ENCODE data around the gene DBNDD2.
A peak's percentile ranks its signal among the peaks of the same experiment; 100 is the strongest.

Gene DBNDD2

DNA sequence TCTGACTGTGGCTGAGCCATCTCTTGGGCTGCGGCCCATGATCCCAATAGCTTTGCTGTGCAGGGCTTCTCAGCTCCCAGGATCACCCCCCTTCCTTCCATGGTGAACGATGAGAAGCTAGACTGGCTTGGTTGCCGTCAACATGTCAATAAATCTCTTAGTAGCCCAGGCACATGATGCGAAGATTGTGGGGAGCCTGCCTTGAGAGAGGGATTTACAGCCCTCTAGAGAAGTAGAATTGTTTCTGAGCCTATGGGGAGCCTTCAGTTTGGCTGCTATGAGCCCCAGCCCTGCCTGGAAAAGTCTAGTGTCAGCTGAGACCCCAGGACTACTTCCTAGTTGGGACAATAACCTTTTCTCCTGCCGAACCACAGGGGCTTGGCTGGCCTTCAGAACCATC, 4.6 kb downstream of the DBNDD2 start:
- in situ Hi-C loops (cut with MboI; ENCODE audit: low sequenced_read_pairs, unreplicated experiment), result no loop called here
- DNase-seq (ENCODE audit: low spot score), result no peak
- TF ChIP-seq, protein P1, sequence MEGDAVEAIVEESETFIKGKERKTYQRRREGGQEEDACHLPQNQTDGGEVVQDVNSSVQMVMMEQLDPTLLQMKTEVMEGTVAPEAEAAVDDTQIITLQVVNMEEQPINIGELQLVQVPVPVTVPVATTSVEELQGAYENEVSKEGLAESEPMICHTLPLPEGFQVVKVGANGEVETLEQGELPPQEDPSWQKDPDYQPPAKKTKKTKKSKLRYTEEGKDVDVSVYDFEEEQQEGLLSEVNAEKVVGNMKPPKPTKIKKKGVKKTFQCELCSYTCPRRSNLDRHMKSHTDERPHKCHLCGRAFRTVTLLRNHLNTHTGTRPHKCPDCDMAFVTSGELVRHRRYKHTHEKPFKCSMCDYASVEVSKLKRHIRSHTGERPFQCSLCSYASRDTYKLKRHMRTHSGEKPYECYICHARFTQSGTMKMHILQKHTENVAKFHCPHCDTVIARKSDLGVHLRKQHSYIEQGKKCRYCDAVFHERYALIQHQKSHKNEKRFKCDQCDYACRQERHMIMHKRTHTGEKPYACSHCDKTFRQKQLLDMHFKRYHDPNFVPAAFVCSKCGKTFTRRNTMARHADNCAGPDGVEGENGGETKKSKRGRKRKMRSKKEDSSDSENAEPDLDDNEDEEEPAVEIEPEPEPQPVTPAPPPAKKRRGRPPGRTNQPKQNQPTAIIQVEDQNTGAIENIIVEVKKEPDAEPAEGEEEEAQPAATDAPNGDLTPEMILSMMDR (IDR thresholded peaks at IDR 0.05; ENCODE audit: borderline replicate concordance, control extremely low read depth, extremely low read depth, insufficient read depth, missing control alignments), result no peak

DNA sequence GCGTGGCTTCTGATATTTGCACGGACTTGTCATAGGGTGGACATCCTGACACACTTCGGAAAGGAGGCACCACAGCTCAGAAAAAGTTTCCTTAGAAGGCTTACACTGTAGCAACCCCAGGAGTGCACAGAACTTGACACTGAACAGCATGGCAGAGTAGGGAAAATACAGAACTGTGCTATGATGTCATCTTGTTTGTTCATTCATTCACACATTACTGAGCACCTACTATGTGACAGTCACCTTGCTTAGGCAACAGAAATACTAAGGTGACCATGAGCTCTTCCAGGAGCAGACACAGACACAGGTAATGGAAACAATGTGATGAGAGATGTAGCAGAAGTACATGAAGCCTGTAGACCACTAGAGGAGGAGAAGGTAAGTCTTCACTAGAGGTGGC, 5.4 kb downstream of the DBNDD2 start:
- TF ChIP-seq, protein P1 (IDR thresholded peaks at IDR 0.05; ENCODE audit: borderline replicate concordance, control extremely low read depth, extremely low read depth, insufficient read depth, missing control alignments), result no peak
- no peak for DNase-seq (ENCODE audit: low spot score)
- in situ Hi-C loops (cut with MboI; ENCODE audit: low sequenced_read_pairs, unreplicated experiment), result no loop called here

DNA sequence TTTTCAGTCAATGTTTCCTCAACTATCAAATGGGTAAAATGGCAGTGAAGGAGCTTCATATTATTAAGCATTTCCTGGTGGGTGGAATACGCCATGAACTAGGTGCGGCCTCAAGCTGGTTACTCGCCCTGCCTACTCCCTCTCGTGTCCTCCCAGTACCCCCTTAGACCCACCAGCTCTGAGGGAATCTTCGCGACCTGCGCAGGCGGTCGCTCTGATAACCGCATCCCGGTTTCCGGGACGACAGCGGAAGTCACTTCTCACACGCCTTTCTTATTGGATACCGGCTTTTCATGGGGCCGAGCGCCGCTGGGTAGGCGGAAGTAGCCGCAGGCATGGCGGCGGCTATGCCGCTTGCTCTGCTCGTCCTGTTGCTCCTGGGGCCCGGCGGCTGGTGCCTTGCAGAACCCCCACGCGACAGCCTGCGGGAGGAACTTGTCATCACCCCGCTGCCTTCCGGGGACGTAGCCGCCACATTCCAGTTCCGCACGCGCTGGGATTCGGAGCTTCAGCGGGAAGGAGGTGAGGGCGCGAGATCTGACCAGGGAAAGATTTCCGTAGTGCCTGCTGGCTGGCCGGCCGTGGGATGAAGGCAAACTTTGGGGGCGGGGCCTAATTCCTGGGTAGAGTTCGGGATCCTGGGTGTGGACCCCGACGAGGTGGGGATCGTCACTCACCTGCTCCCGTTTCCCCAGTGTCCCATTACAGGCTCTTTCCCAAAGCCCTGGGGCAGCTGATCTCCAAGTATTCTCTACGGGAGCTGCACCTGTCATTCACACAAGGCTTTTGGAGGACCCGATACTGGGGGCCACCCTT, 7.9 kb downstream of the DBNDD2 start, which contains the start of gene PIGT:
TSS of gene PIGT (plus strand) at position 320 of the 816 bp plus-strand sequence. CDS start at position 336, 16 bp downstream.
- in situ Hi-C loops (cut with MboI; ENCODE audit: low sequenced_read_pairs, unreplicated experiment), result no loop called here
- peak; percentile 91 for DNase-seq (ENCODE audit: low spot score)
- TF ChIP-seq, protein P1 (IDR thresholded peaks at IDR 0.05; ENCODE audit: borderline replicate concordance, control extremely low read depth, extremely low read depth, insufficient read depth, missing control alignments), result no peak

DNA sequence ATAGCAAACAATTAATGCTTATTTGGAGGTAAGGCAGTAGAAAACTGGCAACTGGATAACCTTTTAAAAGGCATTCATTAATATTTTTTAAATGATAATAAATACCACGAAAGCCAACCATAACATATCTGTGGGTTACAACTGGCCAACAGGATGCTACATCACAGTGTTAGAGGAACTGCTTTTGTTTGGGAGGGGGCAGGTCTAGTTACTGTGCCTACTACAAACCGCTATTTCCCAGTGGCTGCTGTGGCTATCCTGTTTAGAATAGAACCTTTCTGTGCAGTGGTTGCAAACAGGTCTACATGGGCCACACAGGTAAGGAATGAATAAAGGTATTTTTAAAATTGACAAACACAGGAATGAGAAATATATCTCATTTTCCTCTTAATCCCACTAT, 8.8 kb downstream of the DBNDD2 start:
- in situ Hi-C loops (cut with MboI; ENCODE audit: low sequenced_read_pairs, unreplicated experiment), result no loop called here
- TF ChIP-seq, protein P1 (IDR thresholded peaks at IDR 0.05; ENCODE audit: borderline replicate concordance, control extremely low read depth, extremely low read depth, insufficient read depth, missing control alignments), result no peak
- DNase-seq (ENCODE audit: low spot score), result no peak

DNA sequence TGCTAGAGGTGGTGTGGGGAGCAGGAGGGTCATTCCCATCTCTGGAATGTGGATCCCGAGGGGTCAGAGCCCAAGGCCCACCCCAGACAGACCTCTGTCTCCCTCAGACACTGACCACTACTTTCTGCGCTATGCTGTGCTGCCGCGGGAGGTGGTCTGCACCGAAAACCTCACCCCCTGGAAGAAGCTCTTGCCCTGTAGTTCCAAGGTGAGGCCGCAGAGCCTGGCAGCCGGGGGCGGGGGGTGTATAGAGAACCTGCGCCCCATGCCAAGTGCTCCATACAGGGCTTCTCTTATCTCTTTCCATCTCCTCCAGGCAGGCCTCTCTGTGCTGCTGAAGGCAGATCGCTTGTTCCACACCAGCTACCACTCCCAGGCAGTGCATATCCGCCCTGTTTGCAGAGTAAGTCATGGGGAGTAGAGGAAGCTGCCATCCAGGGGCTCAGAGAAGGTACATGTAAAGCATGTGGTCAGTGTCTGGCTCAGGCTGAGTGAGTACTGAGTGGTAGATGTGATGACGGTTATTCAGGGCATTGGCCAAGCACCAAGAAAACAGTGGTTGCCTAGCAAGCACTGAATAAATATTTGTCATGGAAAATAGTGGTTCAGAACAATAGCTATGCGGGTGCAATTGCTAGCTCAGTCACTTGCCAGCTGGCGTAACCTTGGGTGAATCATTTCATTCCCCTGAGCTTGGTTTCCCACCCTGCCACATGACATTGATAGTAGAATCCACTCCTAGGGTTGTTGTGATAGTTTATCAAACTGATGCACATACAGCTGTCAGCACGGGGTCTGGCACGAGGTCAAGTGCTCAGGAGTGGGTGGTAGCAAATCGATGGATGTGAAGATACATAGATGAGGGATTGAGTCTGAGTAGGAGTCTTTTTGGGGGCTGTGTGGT, 11.4 kb downstream of the DBNDD2 start:
- in situ Hi-C loops (cut with MboI; ENCODE audit: low sequenced_read_pairs, unreplicated experiment), result no loop called here
- DNase-seq (ENCODE audit: low spot score), result peak; percentile 47
- TF ChIP-seq, protein P1 (IDR thresholded peaks at IDR 0.05; ENCODE audit: borderline replicate concordance, control extremely low read depth, extremely low read depth, insufficient read depth, missing control alignments), result no peak

DNA sequence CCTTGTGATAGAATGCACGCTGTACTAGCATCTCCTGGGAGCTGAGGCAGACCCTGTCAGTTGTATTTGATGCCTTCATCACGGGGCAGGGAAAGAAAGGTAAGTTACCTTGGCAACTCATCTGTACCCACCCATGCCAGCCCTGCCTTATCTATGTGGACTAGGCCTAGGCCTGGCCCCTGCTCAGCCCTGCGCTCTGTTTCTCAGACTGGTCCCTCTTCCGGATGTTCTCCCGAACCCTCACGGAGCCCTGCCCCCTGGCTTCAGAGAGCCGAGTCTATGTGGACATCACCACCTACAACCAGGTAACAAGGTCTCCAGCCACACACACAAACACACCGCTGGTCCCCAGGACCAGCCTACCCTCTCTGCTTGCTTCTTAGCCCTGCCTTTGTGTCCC, 12.0 kb downstream of the DBNDD2 start:
- in situ Hi-C loops (cut with MboI; ENCODE audit: low sequenced_read_pairs, unreplicated experiment), result no loop called here
- no peak for DNase-seq (ENCODE audit: low spot score)
- TF ChIP-seq, protein P1 (IDR thresholded peaks at IDR 0.05; ENCODE audit: borderline replicate concordance, control extremely low read depth, extremely low read depth, insufficient read depth, missing control alignments), result no peak
